GM12891 (cell line): ENCODE data around the gene NKX1-2.

Source experiments
- POLR2A ChIP-seq: IDR thresholded peaks from 2 replicates; pipeline ENCODE4 v1.6.1; 2011; ENCODE audit warnings: low read depth, low read length, control low read depth
- POLR2AphosphoS5 ChIP-seq: IDR thresholded peaks from 2 replicates; pipeline ENCODE4 v1.6.1; 2011; ENCODE audit warnings: low read depth, low read length, control low read depth
- SPI1 ChIP-seq: IDR thresholded peaks from 2 replicates; pipeline ENCODE4 v1.6.1; 2011; ENCODE audit warnings: low read depth, low read length, control low read depth
- TAF1 ChIP-seq: IDR thresholded peaks from 2 replicates; pipeline ENCODE4 v1.6.1; 2011; ENCODE audit warnings: low read depth, low read length, control low read depth

DNA sequence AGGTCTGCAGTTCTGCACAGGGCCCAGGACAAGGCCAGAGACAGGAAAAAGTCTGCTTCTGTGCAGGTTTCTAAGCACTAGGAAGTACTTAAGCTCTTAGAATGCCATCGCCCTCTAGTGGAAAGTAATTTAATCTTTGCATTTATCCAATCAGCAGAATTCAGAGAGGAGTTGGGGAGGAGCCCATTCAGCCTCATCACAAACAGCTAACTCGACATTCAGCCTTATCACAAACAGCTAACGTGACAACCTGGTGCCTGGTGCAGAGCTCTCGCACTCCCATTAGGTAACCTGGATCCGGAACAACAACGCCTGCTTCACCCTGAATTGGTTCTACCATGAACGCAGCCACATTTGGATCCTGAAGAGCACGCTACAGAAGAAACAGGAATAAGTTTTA, 46.3 kb downstream of the NKX1-2 start:
- TF ChIP-seq SPI1 (no peak), POLR2A (no peak), POLR2AphosphoS5 (no peak), TAF1 (no peak)
